Left hindlimb (tissue), 1 donor: ENCODE measurements around the gene USP12.
A peak's percentile ranks its signal among the peaks of the same experiment; 100 is the strongest.

Source experiments
- DNase-seq: peaks from one replicate; pipeline ENCODE4 v3.0.0-alpha.2; 2018

Gene USP12

GRCh38 chr13:27065582-27065981 lies 106.0 kb downstream of the USP12 start:
- DNase-seq: no peak

GRCh38 chr13:27064252-27064995 lies 107.2 kb downstream of the USP12 start:
- DNase-seq: no peak

GRCh38 chr13:27057817-27058216 lies 113.8 kb downstream of the USP12 start:
- DNase-seq: no peak

GRCh38 chr13:27055526-27055925 lies 116.1 kb downstream of the USP12 start:
- DNase-seq: no peak

GRCh38 chr13:27054760-27055159 lies 116.9 kb downstream of the USP12 start:
- DNase-seq: no peak

- no peak for DNase-seq
Measured at GRCh38 chr13:27053902-27054595, 117.6 kb downstream of the USP12 start.

- no peak for DNase-seq
Measured at GRCh38 chr13:27053210-27053884, 118.3 kb downstream of the USP12 start.

- DNase-seq: no peak
Measured at GRCh38 chr13:27052551-27053208, 118.9 kb downstream of the USP12 start.

GRCh38 chr13:27047081-27047480 lies 124.5 kb downstream of the USP12 start:
- DNase-seq: no peak

GRCh38 chr13:27044837-27045570 lies 126.6 kb downstream of the USP12 start:
- no peak for DNase-seq

- DNase-seq: peak; percentile 55
Measured at GRCh38 chr13:27043013-27043412, 128.6 kb downstream of the USP12 start.

GRCh38 chr13:27041341-27041740 lies 130.3 kb downstream of the USP12 start:
- DNase-seq: no peak

GRCh38 chr13:27040826-27041108 lies 130.8 kb downstream of the USP12 start:
- no peak for DNase-seq

- DNase-seq: no peak
Measured at GRCh38 chr13:27039171-27039701, 132.4 kb downstream of the USP12 start.

- no peak for DNase-seq
Measured at GRCh38 chr13:27038323-27038722, 133.3 kb downstream of the USP12 start.

- DNase-seq: no peak
Measured at GRCh38 chr13:27037571-27037970, 134.0 kb downstream of the USP12 start.

GRCh38 chr13:27037171-27037570 lies 134.4 kb downstream of the USP12 start:
- DNase-seq: no peak

GRCh38 chr13:27036236-27036981 lies 135.2 kb downstream of the USP12 start:
- DNase-seq: no peak

GRCh38 chr13:27035892-27036235 lies 135.7 kb downstream of the USP12 start:
- DNase-seq: no peak

- DNase-seq: no peak
Measured at GRCh38 chr13:27034678-27035111, 136.9 kb downstream of the USP12 start.

- DNase-seq: no peak
Measured at GRCh38 chr13:27028683-27029480, 142.7 kb downstream of the USP12 start.
